Measurements from ENCODE around the gene NKTR. TPM values are rescaled to one million over a fixed set of nuclear protein-coding genes. Genes with fewer than 3 reads are reported as not detected.

Gene NKTR
- total RNA-seq, 1 donor from 2014 or later = 42.3 TPM

DNA sequence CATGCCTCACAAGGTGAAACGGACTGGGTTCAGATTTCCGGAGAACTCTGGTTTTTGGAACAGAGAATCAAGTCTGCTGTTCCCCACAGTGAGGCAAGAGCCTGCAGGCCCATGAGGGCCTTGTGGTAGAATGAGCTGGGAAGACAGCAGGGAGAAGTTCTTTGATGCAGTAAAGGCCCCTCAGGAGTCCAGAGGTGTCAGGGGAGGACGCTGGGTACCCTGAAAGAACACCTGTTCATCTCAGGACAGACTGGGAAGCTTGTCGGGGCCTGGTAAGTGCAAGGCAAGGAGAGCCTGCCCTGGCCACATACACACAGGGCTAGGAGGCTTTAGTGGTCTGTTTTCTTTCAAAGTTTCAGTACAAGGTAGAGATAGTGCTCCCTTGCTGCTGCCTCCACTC is 49.3 kb downstream of the NKTR start:
- DNase-seq (ENCODE audit: low read depth, low spot score) = no peak

DNA sequence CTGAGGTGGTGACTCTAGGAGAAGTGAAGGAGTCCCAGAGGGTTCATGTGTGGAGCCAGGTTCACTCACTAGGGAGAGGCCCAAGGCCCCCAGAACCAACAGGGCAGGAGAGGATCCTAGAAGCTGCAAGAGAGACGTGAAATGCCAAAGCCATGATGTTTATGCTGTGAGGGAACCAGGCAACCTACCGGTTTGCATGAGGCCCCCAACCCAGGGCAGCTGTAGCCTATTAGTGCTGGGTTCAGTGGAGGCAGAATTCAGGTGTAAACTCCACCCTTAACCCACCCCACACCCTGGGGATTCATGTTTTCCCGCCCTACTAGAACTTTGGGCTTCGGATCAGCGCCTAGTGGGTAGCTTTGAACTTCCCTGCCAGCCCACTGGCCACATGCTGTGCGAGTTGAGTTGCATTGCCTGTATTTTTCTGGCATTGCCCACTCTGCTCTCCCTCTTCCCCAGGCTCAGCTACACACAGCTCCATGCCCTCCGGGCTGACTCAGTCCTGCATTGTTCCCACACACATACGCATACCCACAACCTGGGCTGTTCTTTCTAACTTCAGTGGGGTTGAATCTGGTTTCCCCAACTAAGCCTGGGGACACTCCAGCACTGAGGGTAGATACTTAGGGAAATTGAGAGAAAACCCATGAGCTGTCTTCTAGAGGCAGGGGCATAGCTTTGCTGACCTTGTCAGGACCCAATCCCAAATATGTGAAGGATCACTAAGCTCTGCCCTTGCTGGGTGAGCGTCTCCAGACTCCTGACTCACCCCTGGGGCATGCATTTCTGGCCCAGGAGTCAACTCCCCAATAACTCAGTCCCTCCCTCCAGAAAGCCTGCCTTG is 51.0 kb downstream of the NKTR start:
- DNase-seq (ENCODE audit: low read depth, low spot score) = no peak

GRCh38 chr3:42652251-42652610 is 51.7 kb downstream of the NKTR start:
- no peak for DNase-seq (ENCODE audit: low read depth, low spot score)

DNA sequence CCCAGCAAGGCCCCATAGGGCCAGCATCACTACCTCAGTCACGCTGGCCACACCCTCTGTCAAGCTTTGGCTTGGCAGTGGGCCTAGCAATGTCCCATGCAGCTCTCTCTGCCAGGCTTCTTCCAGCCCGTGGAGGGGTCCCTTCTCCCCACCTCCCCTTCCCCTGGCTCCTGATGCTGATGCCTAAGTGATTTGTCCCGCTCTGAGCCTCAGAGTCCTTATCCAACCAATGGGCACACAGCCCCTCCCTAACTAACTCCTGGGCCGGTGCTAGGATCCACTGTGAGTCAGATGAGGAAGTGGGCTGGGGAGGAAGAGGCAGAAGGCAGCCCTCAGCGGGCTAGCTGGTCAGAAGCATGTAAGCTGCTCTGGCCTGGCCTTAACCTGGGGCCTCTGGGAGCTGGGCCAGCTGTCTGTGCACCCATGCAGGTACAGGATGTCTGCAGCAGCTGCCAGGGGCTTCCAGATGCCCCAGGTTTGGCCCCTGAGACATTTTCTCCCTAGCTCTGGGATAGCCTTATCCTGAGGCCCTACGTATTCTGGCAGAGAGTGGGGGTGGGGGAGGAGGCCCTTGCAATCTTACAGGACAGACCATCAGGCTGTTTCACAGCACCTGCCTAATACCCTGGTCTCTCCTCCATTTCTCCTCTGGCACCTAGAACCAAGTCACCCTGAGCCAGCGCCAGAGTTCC is 52.3 kb downstream of the NKTR start:
- DNase-seq (ENCODE audit: low read depth, low spot score) = peak; percentile 39

DNA sequence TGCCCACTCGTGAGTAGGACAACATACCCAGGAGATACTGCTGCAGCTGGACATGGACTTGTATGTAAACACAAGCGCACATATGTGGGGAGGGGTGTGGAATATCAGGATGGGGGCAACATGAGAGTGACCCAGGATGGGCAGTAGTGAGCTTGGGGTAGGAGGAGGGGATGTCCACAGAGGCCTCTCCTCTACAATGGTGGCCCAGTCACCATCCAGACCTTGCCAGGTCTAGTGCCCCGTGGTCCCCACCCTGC is 52.7 kb downstream of the NKTR start:
- no peak for DNase-seq (ENCODE audit: low read depth, low spot score)

DNA sequence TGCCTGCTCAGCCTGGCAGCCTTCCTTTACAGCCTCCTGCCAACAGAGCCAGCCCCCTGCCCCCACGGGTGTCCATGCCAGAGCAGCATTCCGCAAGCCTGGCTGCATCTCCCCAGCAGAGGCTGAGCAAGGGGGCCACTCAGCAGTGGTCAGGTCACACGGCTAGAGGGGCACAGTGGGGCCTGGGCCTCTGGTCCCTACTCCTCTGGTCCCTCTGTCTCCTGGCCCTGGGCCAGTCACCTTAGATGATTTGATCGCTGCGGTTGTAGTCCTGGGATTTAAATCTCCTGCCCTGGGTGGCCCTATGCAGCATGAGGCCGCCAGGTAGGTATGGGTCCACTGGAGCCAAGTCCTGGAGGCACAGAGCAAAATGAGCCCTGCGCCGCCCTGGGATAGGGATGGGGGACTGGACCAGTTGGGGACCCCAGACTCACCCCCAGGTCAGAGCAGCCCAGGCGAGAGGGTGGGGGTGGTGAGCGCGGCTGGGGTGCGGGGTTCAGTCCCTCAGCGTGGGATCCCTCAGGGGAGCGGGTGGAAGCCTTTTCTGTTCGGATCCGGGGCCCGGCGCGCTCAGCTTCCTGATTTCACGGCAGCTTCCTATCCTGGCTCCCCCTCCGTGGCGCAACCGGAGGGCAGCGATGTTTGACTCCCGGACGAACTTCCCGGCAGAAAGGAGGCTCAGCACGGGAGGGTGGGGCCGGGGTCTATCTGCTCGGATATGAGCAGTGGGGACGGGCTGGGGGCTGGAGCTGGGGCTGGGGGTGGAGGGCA is 53.3 kb downstream of the NKTR start, which contains the start of gene ZBTB47:
ZBTB47 (plus strand) TSS at position 138 of the 771 bp plus-strand sequence. CDS start 4,659 bp downstream, outside the sequence.
- DNase-seq (ENCODE audit: low read depth, low spot score) = no peak

DNA sequence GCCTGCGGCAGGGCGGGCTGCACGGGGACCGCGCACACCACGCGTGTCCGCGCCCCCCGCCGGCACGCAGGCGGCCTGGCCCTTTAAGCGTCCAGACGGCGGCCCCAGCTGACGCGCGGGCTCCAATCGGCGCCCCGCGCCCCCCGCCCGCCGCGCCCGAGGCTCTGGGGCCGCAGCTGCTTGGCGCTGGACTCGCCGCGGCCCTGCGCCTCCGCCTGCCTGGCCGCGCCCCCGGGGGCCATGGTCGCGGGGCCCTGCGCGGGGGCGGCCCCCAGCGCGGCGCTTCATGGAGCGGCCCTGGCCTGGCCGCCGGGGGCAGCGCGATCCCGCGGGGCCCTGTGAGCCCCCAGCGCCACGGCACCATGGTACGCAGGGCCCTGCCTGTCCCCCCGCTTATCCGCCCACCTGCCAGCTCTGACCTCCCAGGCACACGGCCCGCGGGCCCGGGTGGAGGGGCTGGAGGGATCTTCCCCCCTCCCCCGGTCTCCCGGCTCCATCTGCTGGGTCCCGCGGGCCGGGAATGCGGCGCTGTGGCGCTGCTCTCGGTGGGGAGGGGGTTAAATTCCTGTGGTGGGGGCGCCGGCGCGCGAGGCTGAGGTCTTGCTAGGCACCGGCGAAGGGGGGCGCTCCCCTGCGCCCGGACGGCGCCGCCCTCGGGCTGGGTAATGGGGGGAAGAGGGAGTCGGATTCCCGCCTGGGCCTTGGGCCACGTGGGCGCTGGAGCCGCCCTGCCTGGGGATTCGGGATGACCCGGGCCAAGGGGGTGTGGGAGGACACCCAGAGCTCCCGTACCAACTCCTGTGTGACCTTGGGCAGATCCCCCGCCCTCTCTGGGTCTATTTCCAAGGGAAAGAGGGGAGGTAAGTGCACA is 54.1 kb downstream of the NKTR start:
- no peak for DNase-seq (ENCODE audit: low read depth, low spot score)

DNA sequence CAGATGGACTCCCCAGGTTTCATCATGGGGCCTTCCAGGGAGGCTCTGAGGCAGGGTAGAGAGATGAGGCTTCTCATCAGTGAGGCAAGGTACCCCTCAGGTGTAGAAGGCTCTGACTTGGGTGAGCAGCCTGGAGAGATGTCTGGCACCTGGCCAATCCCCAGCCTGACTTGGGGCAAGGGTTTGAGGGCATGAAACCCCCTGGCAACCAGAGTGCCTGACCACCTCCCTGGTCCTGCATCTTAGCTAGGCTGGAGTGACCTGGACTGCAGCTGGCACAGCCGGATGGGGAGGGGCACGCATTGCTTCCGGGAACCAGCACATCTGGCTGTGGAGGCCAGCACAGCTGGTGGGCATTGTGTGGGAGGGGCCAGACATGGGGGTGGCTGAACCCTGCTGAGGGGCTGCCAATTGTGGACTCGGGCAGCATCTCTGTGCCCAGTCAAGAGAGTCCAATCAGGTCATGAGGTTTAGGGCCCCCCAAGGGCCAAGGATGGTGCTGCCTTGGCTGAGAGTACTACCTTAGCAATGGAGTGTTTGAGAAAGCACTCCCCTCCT is 54.9 kb downstream of the NKTR start:
- DNase-seq (ENCODE audit: low read depth, low spot score) = no peak

GRCh38 chr3:42655980-42656679 is 55.6 kb downstream of the NKTR start:
- no peak for DNase-seq (ENCODE audit: low read depth, low spot score)

DNA sequence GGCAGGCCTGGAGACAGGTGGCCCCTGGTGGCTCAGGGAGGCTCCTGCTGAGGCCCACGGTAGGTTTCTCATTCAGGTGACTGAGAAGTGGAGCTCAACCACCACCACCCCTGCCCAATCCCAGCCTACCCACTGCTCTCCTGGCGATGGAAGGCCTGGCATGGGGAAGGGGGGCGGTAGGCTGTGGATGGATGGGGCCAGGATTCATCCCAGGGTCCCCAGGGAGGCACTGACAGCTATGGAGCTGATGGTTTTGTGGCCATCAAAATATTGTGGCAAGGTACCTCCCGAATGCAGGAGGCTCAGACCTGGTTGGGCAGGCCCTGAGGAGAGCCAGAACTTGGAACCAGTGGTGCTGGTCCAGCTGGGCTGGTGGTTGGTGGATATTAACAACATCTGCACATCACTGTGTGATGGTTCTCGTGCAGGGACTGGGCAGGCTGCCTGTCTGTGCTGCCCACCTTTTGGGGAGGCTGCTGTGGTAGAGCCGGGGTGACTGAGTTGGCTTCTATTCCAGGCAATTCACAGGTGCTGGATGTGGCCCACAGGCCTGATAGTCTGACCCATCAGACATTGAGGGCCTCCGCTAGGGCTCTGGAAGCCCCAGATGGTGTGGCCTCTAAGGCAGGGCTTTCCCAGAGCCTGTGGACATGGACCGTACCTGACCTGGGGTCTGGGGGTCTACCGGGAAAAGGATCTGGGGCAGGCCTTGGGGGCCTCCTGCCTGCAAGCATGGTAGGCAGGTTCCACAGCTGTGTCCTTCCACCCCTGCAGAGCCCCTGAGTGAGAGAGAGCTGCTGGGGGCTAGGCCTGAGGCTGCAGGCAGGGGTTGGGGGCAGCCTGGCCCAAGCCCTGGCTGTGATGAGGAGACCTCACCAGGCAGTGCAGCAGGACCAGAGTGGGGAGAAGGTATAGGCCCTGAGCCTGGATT is 56.5 kb downstream of the NKTR start:
- DNase-seq (ENCODE audit: low read depth, low spot score) = no peak

DNA sequence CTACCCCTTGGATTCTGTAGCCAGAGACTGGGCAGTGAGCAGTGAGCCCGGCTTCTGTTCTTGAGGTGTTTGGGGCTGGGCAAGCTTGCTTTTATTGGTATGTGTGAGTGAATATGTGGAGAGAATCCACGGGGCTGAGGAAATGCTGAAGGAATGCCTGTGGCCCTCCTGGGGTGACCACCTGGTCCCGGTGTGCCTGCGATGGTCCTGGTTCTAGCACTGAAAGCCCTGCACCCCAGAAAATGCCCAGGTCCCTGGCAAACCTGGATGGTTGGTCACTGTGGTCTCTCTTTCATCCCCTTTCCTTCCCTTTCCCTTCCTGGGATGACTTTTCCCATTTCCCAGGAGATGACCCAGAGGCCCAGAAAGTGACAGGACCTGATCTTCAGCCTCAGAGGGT is 57.2 kb downstream of the NKTR start:
- DNase-seq (ENCODE audit: low read depth, low spot score) = no peak

DNA sequence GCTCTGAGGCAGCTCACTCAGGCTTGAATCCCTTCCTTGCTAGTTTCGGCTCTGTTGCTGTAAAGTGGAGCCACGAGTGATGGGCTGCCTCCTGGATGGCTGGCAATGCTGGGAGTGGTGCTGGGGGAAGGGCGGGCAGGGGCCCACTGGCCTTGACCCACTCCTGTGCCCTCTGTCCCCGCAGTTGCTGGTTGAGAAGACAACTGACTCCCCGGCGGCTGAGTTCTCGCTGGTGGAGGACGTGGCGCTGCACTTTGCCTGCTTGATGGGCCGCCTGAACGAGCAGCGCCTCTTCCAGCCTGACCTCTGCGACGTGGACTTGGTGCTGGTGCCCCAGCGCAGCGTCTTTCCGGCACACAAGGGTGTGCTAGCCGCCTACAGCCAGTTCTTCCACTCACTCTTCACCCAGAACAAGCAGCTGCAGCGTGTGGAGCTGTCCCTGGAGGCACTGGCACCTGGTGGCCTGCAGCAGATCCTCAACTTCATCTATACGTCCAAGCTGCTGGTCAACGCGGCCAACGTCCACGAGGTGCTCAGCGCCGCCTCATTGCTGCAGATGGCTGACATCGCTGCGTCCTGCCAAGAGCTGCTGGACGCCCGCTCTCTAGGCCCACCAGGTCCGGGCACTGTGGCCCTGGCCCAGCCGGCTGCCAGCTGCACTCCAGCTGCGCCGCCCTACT is 57.7 kb downstream of the NKTR start:
- no peak for DNase-seq (ENCODE audit: low read depth, low spot score)

DNA sequence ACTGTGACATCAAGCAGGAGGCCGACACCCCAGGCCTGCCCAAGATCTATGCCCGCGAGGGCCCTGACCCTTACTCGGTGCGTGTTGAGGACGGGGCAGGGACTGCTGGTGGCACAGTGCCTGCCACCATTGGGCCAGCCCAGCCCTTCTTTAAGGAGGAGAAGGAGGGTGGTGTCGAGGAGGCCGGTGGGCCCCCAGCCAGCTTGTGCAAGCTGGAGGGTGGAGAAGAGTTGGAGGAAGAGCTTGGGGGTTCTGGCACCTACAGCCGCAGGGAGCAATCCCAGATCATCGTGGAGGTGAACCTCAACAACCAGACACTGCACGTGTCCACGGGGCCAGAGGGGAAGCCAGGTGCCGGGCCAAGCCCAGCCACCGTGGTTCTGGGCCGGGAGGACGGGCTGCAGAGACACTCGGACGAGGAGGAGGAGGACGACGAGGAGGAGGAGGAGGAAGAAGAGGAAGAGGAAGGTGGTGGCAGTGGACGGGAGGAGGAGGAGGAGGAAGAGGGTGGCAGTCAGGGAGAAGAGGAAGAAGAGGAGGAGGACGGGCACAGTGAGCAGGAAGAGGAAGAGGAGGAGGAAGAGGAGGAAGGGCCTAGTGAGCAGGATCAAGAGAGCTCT is 58.4 kb downstream of the NKTR start:
- no peak for DNase-seq (ENCODE audit: low read depth, low spot score)

DNA sequence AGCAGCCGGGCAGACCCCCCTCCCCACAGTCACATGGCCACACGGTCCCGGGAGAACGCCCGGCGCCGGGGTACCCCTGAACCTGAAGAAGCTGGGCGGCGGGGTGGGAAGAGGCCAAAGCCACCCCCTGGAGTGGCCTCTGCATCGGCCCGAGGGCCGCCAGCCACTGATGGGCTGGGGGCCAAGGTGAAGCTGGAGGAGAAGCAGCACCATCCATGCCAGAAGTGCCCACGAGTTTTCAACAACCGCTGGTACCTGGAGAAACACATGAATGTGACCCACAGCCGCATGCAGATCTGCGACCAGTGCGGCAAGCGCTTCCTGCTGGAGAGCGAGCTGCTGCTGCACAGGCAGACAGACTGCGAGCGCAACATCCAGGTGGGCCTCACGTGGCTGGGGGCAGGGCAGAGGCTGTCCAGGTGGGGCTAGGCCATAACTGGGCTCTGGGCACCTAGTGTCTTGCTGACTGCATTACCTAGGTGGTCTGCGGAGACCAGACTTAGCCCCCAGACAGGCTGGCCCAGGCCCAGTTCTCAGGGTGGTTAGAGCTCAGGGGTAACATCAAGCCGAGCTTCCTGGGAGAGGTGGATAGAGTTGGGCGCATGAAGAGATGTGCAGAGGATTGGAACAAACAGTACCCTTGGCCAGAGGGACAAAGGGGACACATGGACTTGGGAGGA is 59.1 kb downstream of the NKTR start:
- no peak for DNase-seq (ENCODE audit: low read depth, low spot score)

GRCh38 chr3:42660131-42660715 is 59.7 kb downstream of the NKTR start:
- no peak for DNase-seq (ENCODE audit: low read depth, low spot score)

GRCh38 chr3:42660898-42661297 is 60.4 kb downstream of the NKTR start:
- DNase-seq (ENCODE audit: low read depth, low spot score) = no peak

DNA sequence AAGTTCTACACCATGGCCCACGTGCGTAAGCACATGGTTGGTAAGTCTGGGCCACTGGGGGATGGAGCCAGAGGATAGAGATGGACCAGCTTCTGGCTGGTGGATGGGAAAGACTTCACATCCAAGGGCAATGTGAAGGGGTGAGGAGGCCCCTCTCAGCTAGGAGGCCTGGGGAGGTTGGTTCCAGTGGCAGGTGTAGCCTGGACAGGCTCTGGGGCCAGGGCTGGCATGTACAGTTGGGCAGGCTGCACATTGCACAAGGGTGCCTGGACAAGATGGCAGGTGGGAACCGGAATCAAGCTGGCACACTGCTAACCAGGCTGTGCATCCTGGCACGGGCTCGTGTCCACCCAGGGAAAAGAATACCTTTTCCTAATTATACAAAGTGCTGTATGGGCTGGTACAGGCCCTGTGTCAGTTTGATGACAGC is 61.1 kb downstream of the NKTR start:
- DNase-seq (ENCODE audit: low read depth, low spot score) = no peak
